Cardiac fibroblast (primary cell): ENCODE results near the gene PPP2R5B.

Source experiments
- DNase-seq, 2 donors: peaks; one replicate each; pipeline versions ENCODE4 v3.0.0 to v3.0.0-alpha.2; 2010; ENCODE audit warnings: low read depth in 2 of 2
- H3K4me3 ChIP-seq, 2 donors: replicated peaks in 1 of 2; 1 replicate in 1 of 2; 2 replicates in 1 of 2; pipeline ENCODE4 v1.5.1; 2011; ENCODE audit warnings: low read depth in 2 of 2, low read length in 2 of 2, mild to moderate bottlenecking in 2 of 2, moderate library complexity in 1 of 2
- CTCF ChIP-seq: IDR thresholded peaks from one replicate; pipeline ENCODE4 v1.5.1; 2011; ENCODE audit warnings: low read depth, mild to moderate bottlenecking, low read length, inconsistent platforms

Gene PPP2R5B

DNA sequence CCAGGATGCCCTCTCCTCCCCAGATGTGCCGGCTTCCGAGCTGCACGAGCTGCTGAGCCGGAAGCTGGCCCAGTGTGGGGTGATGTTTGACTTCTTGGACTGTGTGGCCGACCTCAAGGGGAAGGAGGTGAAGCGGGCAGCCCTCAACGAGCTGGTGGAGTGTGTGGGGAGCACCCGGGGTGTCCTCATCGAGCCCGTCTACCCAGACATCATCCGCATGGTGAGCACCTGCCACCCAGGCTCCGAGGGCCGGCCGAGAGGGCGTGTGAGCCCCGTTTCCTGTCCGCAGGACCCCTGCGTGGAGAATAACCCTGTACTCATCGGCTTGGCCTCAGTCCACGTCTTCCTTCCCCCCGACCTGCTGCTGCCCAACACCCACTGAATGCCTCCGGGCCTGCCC is 2.2 kb downstream of the PPP2R5B start:
- DNase-seq, result no peak
- no peak for TF ChIP-seq CTCF
- no peak overlapping the region for H3K4me3 ChIP-seq

DNA sequence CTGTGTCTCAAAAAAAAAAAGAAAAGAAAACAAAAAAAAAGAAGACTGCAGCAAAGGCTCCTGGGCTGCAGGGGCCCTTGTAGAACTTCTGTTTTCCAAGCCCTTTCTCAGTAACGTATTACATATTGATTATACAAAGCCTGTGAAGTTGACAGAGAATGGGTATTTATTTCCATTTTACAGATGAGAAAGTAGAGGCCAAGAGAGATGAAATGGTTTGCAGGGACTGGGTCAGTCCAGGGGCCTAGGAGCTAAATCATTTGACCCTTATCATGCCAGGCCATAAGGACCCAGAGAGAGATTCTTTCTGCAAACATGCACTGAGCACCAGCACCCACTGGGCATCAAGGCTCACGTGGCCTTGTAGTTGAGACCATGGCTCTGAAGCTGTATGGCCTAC is 4.5 kb downstream of the PPP2R5B start:
- TF ChIP-seq CTCF, result no peak

GRCh38 chr11:64929625-64930024 is 5.1 kb downstream of the PPP2R5B start:
- no peak overlapping the region for H3K4me3 ChIP-seq
- DNase-seq, result no peak
- TF ChIP-seq CTCF, result no peak

More for the DNA sequence above, 4.5 kb downstream of the PPP2R5B start:
- no peak overlapping the region for H3K4me3 ChIP-seq
- no peak for DNase-seq

- no peak overlapping the region for H3K4me3 ChIP-seq
- no peak for DNase-seq
- no peak for TF ChIP-seq CTCF
Observed at GRCh38 chr11:64930340-64930739, 5.9 kb downstream of the PPP2R5B start.

DNA sequence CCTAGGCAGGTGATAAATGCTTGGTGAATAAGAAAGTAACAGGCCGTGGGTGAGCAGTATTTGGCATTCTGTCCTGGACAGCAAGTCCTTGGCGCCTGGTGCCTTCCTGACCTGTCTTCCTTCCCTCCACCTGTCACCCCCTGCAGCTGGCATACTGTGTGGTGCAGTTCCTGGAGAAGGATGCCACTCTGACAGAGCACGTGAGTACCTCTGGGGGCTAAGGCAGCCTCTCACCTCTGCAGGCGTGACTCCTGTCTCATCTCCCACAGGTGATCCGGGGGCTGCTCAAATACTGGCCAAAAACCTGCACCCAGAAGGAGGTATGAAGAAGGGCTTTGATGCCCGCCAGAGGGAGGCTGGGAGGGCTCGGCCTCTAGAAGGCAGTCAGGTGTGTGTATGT is 6.8 kb downstream of the PPP2R5B start:
- no peak for TF ChIP-seq CTCF
- no peak for DNase-seq

GRCh38 chr11:64932324-64932723 is 7.8 kb downstream of the PPP2R5B start:
- no peak overlapping the region for H3K4me3 ChIP-seq
- no peak for TF ChIP-seq CTCF
- DNase-seq, result no peak

More for the DNA sequence above, 6.8 kb downstream of the PPP2R5B start:
- H3K4me3 ChIP-seq, result no peak overlapping the region

DNA sequence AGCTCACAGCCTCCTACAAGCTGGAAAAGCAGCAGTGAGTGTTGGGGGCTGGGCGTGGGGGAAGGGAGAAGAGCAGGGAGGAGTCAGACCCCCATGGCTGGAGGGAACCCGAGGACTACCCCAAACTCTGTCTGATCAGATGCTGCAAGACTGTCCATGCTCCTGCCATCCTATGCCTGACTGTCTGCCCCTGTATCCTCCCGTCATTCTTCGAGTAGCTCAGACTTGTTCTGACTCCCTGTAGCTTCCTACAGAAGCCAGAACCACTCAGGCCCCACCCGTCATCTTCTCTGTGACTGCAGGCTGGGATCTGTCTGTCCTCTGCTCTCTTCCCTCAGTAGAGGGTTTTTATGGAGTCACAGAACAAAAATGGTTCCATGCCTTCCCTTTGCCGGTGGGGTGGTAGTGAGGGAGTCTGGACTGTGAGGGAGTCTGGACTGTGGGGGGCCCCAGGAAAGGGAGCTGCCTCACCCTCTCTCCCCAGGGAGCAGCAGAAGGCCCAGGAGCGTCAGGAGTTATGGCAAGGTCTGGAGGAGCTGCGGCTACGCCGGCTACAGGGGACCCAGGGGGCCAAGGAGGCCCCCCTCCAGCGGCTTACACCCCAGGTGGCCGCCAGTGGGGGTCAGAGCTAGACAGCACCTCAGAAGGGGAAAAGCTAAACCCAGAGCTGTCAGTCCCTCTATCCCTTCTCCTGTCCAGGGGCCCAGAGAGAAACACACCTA is 8.9 kb downstream of the PPP2R5B start:
- H3K4me3 ChIP-seq, result no peak overlapping the region
- DNase-seq, result no peak
- TF ChIP-seq CTCF, result no peak
